GM12878 (cell line): Measurements from ENCODE around the gene NEXN. TPM values are rescaled to one million over a fixed set of nuclear protein-coding genes. Genes with fewer than 3 reads are reported as not detected.

Experiments
- ATF7 ChIP-seq: fragments of 450-650 bp; IDR thresholded peaks from 2 replicates; pipeline ENCODE4 v1.6.1; 2016; ENCODE audit warnings: low read depth, mild to moderate bottlenecking
- BACH1 ChIP-seq: fragments of 450-650 bp; IDR thresholded peaks from 2 replicates; pipeline ENCODE4 v1.6.1; 2017; ENCODE audit warnings: mild to moderate bottlenecking, borderline replicate concordance
- CBX3 ChIP-seq: fragments of 200-600 bp; sonication (generic); IDR thresholded peaks from 2 replicates; pipeline ENCODE4 v1.6.1; 2016; ENCODE audit warnings: low read depth, borderline replicate concordance
- CREB1 ChIP-seq: IDR thresholded peaks from 2 replicates; pipeline ENCODE4 v1.6.1; 2012; ENCODE audit warnings: low read depth, mild to moderate bottlenecking, inconsistent platforms
- JUND ChIP-seq: IDR thresholded peaks from 2 replicates; pipeline ENCODE4 v1.6.1; 2012; ENCODE audit warnings: low read depth, mild to moderate bottlenecking, low read length, improper control_type of control experiment, moderate library complexity
- MTA3 ChIP-seq: IDR thresholded peaks from 2 replicates; pipeline ENCODE4 v1.6.1; 2012; ENCODE audit warnings: low read length, inconsistent platforms, borderline replicate concordance
- NBN ChIP-seq: fragments of 450-650 bp; IDR thresholded peaks from 2 replicates; pipeline ENCODE4 v1.6.1; 2016
- NFIC ChIP-seq: IDR thresholded peaks from 2 replicates; pipeline ENCODE4 v1.6.1; 2012; ENCODE audit warnings: low read depth, mild to moderate bottlenecking, inconsistent platforms, low read length, moderate library complexity
- NR2F1 ChIP-seq: fragments of 450-650 bp; conservative IDR thresholded peaks from 2 replicates; pipeline ENCODE4 v1.6.1; 2017; ENCODE audit warnings: mild to moderate bottlenecking
- SMC3 ChIP-seq: IDR thresholded peaks from 2 replicates; pipeline ENCODE4 v1.6.1; 2011; ENCODE audit warnings: low read length, improper control_type of control experiment, borderline replicate concordance
- SREBF2 ChIP-seq: IDR thresholded peaks from 2 replicates; pipeline ENCODE4 v1.6.1; 2012; ENCODE audit warnings: mild to moderate bottlenecking, low read length
- TCF7 ChIP-seq: IDR thresholded peaks from 2 replicates; pipeline ENCODE4 v1.6.1; 2014; ENCODE audit warnings: antibody characterized with exemption, borderline replicate concordance
- WRNIP1 ChIP-seq: IDR thresholded peaks from 2 replicates; pipeline ENCODE4 v1.6.1; 2011; ENCODE audit warnings: low read depth, low read length, improper control_type of control experiment, borderline replicate concordance
- polyA plus RNA-seq, 11 experiments: library from polyadenylated mRNA; depleted of rRNA in 4 of 11; unstranded in 6 of 11; stranded (reverse) in 5 of 11; fragments of >200 nt; fragmentation: Nextera tagmentation in 4 of 11; fragmentation: Illumina TruSeq in 1 of 11; extraction: Ambion mirVana in 4 of 11; extraction: Trizol in 1 of 11; gene quantifications; 1 replicate in 1 of 11; 2 replicates in 10 of 11; pipeline versions ENCODE4 v1.2.1 to v1.2.3, GENCODE V29; 2011 to 2016; ENCODE audit warnings: inconsistent platforms in 2 of 11, missing spikeins in 2 of 11, low read depth in 1 of 11
- total RNA-seq, 4 experiments: library from RNA; depleted of rRNA in 3 of 4; stranded (reverse); fragments of >200 nt in 3 of 4; fragmentation: Illumina TruSeq in 1 of 4; extraction: Trizol in 1 of 4; gene quantifications; 2 replicates each; pipeline versions ENCODE4 v1.2.1 to v1.2.3, GENCODE V29; 2013 to 2021
- TF ChIP-seq, protein P1 (sequence below): fragments of 150-350 bp; IDR thresholded peaks from 2 replicates; pipeline ENCODE4 v1.6.1; 2014; ENCODE audit warnings: mild to moderate bottlenecking, low read depth, low read length
- TF ChIP-seq, protein P2 (sequence below): fragments of 450-650 bp; IDR thresholded peaks from 2 replicates; pipeline ENCODE4 v1.6.1; 2018; ENCODE audit warnings: mild to moderate bottlenecking, low read depth, moderate library complexity; ENCODE audit not compliant: partially characterized antibody

NEXN gene
- total and polyA plus RNA-seq, 10 of the 15 experiments (the other 5 are each of a cell fraction or from before 2014, with no cell fraction given): 2.5 to 46.6 (median 15.4) TPM

DNA sequence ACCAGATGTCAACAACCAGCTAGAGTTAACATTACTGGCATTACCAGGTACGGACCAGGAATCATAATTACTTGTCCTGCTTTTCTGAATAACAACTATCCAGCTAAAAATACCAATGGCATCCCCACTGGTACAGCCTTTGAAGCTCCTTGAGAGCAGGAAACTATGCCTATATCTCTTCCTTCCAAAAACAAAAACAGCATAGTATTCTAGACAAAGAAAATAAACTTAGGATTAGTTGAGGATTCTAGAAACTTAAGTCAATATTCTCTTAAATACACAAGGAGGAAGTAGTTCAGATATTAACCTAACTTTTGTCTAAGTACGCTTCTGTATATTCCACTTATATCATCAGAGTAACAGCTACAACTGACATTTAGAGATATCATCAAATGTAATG, 87.5 kb downstream of the NEXN start (continued):
- TF ChIP-seq JUND: no peak
- no peak for TF ChIP-seq WRNIP1
- no peak for TF ChIP-seq NFIC
- no peak for TF ChIP-seq BACH1
- no peak for TF ChIP-seq ATF7
- no peak for TF ChIP-seq SMC3
- TF ChIP-seq TCF7: no peak
- TF ChIP-seq, protein P1, sequence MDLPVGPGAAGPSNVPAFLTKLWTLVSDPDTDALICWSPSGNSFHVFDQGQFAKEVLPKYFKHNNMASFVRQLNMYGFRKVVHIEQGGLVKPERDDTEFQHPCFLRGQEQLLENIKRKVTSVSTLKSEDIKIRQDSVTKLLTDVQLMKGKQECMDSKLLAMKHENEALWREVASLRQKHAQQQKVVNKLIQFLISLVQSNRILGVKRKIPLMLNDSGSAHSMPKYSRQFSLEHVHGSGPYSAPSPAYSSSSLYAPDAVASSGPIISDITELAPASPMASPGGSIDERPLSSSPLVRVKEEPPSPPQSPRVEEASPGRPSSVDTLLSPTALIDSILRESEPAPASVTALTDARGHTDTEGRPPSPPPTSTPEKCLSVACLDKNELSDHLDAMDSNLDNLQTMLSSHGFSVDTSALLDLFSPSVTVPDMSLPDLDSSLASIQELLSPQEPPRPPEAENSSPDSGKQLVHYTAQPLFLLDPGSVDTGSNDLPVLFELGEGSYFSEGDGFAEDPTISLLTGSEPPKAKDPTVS: no peak
- TF ChIP-seq NBN: no peak
- no peak for TF ChIP-seq CBX3
- TF ChIP-seq SREBF2: no peak
- no peak for TF ChIP-seq NR2F1
- TF ChIP-seq MTA3: no peak
- TF ChIP-seq, protein P2, sequence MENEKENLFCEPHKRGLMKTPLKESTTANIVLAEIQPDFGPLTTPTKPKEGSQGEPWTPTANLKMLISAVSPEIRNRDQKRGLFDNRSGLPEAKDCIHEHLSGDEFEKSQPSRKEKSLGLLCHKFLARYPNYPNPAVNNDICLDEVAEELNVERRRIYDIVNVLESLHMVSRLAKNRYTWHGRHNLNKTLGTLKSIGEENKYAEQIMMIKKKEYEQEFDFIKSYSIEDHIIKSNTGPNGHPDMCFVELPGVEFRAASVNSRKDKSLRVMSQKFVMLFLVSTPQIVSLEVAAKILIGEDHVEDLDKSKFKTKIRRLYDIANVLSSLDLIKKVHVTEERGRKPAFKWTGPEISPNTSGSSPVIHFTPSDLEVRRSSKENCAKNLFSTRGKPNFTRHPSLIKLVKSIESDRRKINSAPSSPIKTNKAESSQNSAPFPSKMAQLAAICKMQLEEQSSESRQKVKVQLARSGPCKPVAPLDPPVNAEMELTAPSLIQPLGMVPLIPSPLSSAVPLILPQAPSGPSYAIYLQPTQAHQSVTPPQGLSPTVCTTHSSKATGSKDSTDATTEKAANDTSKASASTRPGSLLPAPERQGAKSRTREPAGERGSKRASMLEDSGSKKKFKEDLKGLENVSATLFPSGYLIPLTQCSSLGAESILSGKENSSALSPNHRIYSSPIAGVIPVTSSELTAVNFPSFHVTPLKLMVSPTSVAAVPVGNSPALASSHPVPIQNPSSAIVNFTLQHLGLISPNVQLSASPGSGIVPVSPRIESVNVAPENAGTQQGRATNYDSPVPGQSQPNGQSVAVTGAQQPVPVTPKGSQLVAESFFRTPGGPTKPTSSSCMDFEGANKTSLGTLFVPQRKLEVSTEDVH: no peak
- no peak for TF ChIP-seq CREB1
